ENCODE data around the gene EBPL. TPM values are rescaled to one million over a fixed set of nuclear protein-coding genes. Genes with fewer than 3 reads are reported as not detected.
A peak's percentile ranks its signal among the peaks of the same experiment; 100 is the strongest.
"Not testable (repeated sequence)": the region's sequence is repeated elsewhere in the genome, so short reads cannot be mapped to it uniquely, and the experiment has no call there.

The EBPL gene
- total RNA-seq, 6 donors from 2014 or later, result 26.2 to 82.3 (median 54.8) TPM

GRCh38 chr13:49616676-49617065 is 74.6 kb downstream of the EBPL start:
- Histone ChIP-seq H3K36me3 (no peaks in the 10 kb centered on the region), H3K9me3 (no peaks in the 10 kb centered on the region), H3K4me1 (peaks cover 5 to 27% (median 9%) of the 10 kb centered on the region in 4 donors), H3K4me3 (no peak overlapping the region), H3K27ac (peak overlapping the region in 2 of 4 donors; percentile 27 to 76), H3K27me3 (no peaks in the 10 kb centered on the region)
- 82 to 97% methylated on average over 3 of the region's 3 CpGs for WGBS, 2 donors
- TF ChIP-seq POLR2AphosphoS5 (IDR thresholded peaks at IDR 0.05) (no peak), CTCF (IDR thresholded peaks at IDR 0.05) (no peak), POLR2A (IDR thresholded peaks at IDR 0.05) (no peak), EP300 (IDR thresholded peaks at IDR 0.05) (no peak)
- ATAC-seq (ENCODE audit: low FRiP score in 2 of 2) (no peak), DNase-seq (no peak)

- 45 to 54% methylated on average over 8 of the region's 8 CpGs for WGBS, 2 donors
- DNase-seq (no peak), ATAC-seq (ENCODE audit: low FRiP score in 2 of 2) (no peak)
- Histone ChIP-seq H3K36me3 (no peaks in the 10 kb centered on the region), H3K4me1 (peaks cover 5 to 27% (median 9%) of the 10 kb centered on the region in 4 donors), H3K27me3 (no peaks in the 10 kb centered on the region), H3K9me3 (no peaks in the 10 kb centered on the region), H3K4me3 (no peak overlapping the region), H3K27ac (peak overlapping the region in 3 of 4 donors; percentile 28 to 76 (median 49))
- no peak for TF ChIP-seq EP300 (IDR thresholded peaks at IDR 0.05)
- TF ChIP-seq POLR2A (IDR thresholded peaks at IDR 0.05), result no peak
- no peak for TF ChIP-seq CTCF (IDR thresholded peaks at IDR 0.05)
- no peak for TF ChIP-seq POLR2AphosphoS5 (IDR thresholded peaks at IDR 0.05)
Observed at GRCh38 chr13:49615836-49616675, 75.2 kb downstream of the EBPL start.

- H3K36me3 ChIP-seq, result not testable (repeated sequence)
Observed at GRCh38 chr13:49612042-49612441, 79.2 kb downstream of the EBPL start.

More at GRCh38 chr13:49612042-49612441, 79.2 kb downstream of the EBPL start:
- not testable (repeated sequence) for H3K4me3 ChIP-seq; H3K9me3 ChIP-seq; H3K27ac ChIP-seq; ATAC-seq (ENCODE audit: low FRiP score in 2 of 2); DNase-seq; H3K27me3 ChIP-seq
- 92 to 96% methylated on average over 3 of the region's 3 CpGs for WGBS, 2 donors
- peaks cover 5 to 17% (median 7%) of the 10 kb centered on the region in 4 donors for H3K4me1 ChIP-seq

Other genes with a start within 250 kb of the EBPL start
- 10 to 100 TPM; 12.5 to 49.2 (median 19.5) TPM for gene CAB39L, start 247.4 kb downstream of the EBPL start, total RNA-seq
- gene SETDB2, start 247.2 kb downstream of the EBPL start, total RNA-seq, result 10 to 100 TPM in 4 of 6 donors, 1 to 10 TPM in 2; 5.0 to 17.8 (median 14.1) TPM
- gene PHF11, start 195.5 kb downstream of the EBPL start, total RNA-seq, result 10 to 100 TPM; 27.1 to 89.1 (median 39.3) TPM
- 10 to 100 TPM; 12.6 to 23.5 (median 18.0) TPM for gene RCBTB1, start 105.9 kb downstream of the EBPL start, total RNA-seq
- gene ARL11, start 63.0 kb downstream of the EBPL start, total RNA-seq, result 1 to 10 TPM; 1.4 to 8.4 (median 4.9) TPM
- gene KPNA3, start 101.2 kb upstream of the EBPL start, total RNA-seq, result 10 to 100 TPM; 14.2 to 51.3 (median 29.1) TPM
- gene SPRYD7, start 244.9 kb upstream of the EBPL start, total RNA-seq, result 10 to 100 TPM in 5 of 6 donors, 1 to 10 TPM in 1; 9.4 to 29.2 (median 11.5) TPM

Data from upper lobe of left lung (tissue), 6 donors.